BJ (cell line): ENCODE data around the gene PARVA. TPM values are rescaled to one million over a fixed set of nuclear protein-coding genes. Genes with fewer than 3 reads are reported as not detected.

Experiments
- CTCF ChIA-PET: fragments of 350-600 bp; formaldehyde crosslinking; extraction: SDS; loops from one replicate; lab custom pipeline; 2021; ENCODE audit warnings: antibody characterized with exemption, inconsistent platforms; lab: Yijun Ruan, JAX
- POLR2A ChIA-PET: fragments of 300-600 bp; sonication (Branson Sonifier 250); formaldehyde crosslinking; extraction: SDS; loops from one replicate; lab custom pipeline; 2021; ENCODE audit warnings: antibody characterized with exemption; lab: Charles Lee
- DNase-seq: peaks from one replicate; pipeline ENCODE4 v3.0.0-alpha.2; 2011; ENCODE audit warnings: low read depth
- H3K27me3 ChIP-seq: 2 replicates; pipeline ENCODE4 v1.6.0; 2011; ENCODE audit warnings: low read length; ENCODE audit not compliant: control insufficient read depth, insufficient read depth
- H3K36me3 ChIP-seq: 2 replicates; pipeline ENCODE4 v1.5.1; 2011; ENCODE audit warnings: low read length; ENCODE audit not compliant: control insufficient read depth, insufficient read depth
- H3K4me3 ChIP-seq: 2 replicates; pipeline ENCODE4 v1.5.1; 2011; ENCODE audit warnings: low read depth, mild to moderate bottlenecking, control low read depth, low read length
- CTCF ChIP-seq: IDR thresholded peaks from 2 replicates; pipeline ENCODE4 v1.5.1; 2011; ENCODE audit warnings: low read depth, mild to moderate bottlenecking, control low read depth, inconsistent platforms, low read length, moderate library complexity; ENCODE audit not compliant: insufficient read depth
- polyA plus RNA-seq: library from polyadenylated mRNA; depleted of rRNA; stranded (reverse); fragments of >200 nt; gene quantifications from 2 replicates; pipeline ENCODE4 v1.2.3, GENCODE V29; 2011

Gene PARVA
- polyA plus RNA-seq, 1 experiment = 143 TPM

- no peak for DNase-seq
- H3K36me3 ChIP-seq = peaks cover 5% of the 10 kb centered on the region
- CTCF ChIA-PET = interaction anchor here (1.4 to 1.8 kb wide), 2 partner anchors 24 to 36 kb away, joined by 5 read pairs; no protein-coding TSS in a partner anchor
These were observed 71.0 kb downstream of the PARVA start for GRCh38 chr11:12448131-12448939.

GRCh38 chr11:12449961-12450715 is 72.8 kb downstream of the PARVA start:
- TF ChIP-seq CTCF = no peak
- Histone ChIP-seq H3K36me3 (no peaks in the 10 kb centered on the region; the same call in 1 of the 2 replicates), H3K27me3 (no peaks in the 10 kb centered on the region), H3K4me3 (no peak overlapping the region)
- ChIA-PET CTCF (interaction anchor here (1.1 to 1.6 kb wide), 3 partner anchors 10 to 224 kb away, joined by 3 to 4 read pairs (median 3); partner anchors contain the start of gene TEAD1), POLR2A (interaction anchor here (0.5 to 1.1 kb wide), 3 partner anchors 9 to 147 kb away, joined by 3 to 6 read pairs (median 5); no protein-coding TSS in a partner anchor)
- DNase-seq = peak; percentile 53

More at GRCh38 chr11:12448131-12448939, 71.0 kb downstream of the PARVA start:
- Histone ChIP-seq H3K4me3 (no peak overlapping the region), H3K27me3 (no peaks in the 10 kb centered on the region)
- TF ChIP-seq CTCF = no peak
- POLR2A ChIA-PET = no interaction called here

- Histone ChIP-seq H3K4me3 (no peak overlapping the region), H3K36me3 (no peaks in the 10 kb centered on the region; the same call in 1 of the 2 replicates), H3K27me3 (no peaks in the 10 kb centered on the region)
- TF ChIP-seq CTCF = no peak
- DNase-seq = no peak
- POLR2A ChIA-PET = no interaction called here
- CTCF ChIA-PET = interaction anchor here (1.1 kb wide), 1 partner anchor 222 kb away, joined by 3 read pairs; the partner anchor contains the start of gene TEAD1
These were observed 73.9 kb downstream of the PARVA start for GRCh38 chr11:12451179-12451814.

- H3K36me3 ChIP-seq = no peaks in the 10 kb centered on the region; the same call in 1 of the 2 replicates
- no peak overlapping the region for H3K4me3 ChIP-seq
- no peaks in the 10 kb centered on the region for H3K27me3 ChIP-seq
- ChIA-PET POLR2A (no interaction called here), CTCF (interaction anchor here (0.6 to 1.5 kb wide), 4 partner anchors 18 to 890 kb away, joined by 3 to 5 read pairs (median 3); no protein-coding TSS in a partner anchor)
- no peak for DNase-seq
- no peak for TF ChIP-seq CTCF
These were observed 75.9 kb downstream of the PARVA start for GRCh38 chr11:12453243-12453642.
